GM19025 (cell line): ENCODE data around the gene C5AR2.
"Not testable (repeated sequence)": the region's sequence is repeated elsewhere in the genome, so short reads cannot be mapped to it uniquely, and the experiment has no call there.

Source experiments
- ATAC-seq: cut with Tn5 transposase; IDR thresholded peaks from one replicate; pipeline ENCODE4 v1.9.1; 2021; ENCODE audit warnings: mild to moderate bottlenecking, low read depth, moderate library complexity; ENCODE audit not compliant: unreplicated experiment

C5AR2 gene

DNA sequence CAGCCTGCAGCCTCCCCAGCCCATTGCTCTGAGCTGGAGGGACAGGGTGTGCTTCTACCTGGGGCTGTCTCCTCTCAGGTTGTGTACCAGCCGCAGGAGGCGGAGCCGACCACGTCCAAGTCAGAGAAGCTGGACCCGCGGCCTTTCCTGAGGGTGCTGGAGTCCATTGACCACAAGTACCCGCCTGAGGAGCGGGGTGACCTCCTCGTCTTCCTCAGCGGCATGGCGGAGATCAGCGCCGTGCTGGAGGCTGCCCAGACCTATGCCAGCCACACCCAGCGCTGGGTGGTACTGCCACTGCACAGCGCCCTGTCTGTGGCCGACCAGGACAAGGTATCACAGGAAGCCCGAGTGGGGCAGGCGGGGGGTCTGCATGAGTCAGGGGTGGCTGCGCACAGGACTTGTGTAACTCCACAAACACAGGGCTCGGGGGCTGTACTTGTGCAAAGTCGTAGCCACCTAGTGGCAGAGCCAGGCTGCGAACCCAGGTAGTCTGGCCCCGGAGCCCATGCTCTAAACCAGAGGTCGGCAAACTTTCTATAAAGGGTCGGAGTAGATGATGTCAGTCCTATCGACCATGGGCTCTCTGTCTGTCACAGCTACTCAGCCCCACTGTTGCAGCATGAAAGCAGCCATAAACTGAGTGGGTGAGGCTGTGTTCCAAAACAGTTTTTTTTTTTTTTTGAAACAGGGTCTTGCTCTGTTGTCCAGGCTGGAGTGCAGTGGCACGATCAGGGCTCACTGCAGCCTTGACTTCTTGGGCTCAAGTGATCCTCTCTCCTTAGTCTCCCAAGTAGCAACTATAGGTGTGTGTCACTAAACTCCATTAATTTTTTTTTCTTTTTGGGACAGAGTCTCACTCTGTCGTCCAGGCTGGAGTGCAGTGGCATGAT is 26.1 kb downstream of the C5AR2 start:
- no peak for ATAC-seq

DNA sequence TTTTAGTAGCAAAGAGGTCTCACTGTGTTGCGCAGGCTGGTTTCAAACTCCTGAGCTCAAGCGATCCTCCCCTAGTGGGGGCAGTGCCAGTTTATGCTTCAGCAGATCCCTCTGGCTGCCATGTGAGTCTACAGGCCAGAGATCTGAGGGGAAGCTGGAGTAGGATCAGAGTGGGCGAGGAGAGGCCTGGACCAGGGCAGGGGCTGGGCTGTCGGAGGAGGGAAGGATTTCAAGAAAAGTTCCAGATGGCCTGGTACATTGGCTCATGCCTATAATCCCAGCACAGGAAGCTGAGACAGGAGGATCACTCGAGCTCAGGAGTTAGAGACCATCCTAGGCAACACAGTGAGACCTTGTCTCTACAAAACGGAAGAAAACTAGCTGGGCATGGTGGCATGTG is 27.0 kb downstream of the C5AR2 start:
- no peak for ATAC-seq

DNA sequence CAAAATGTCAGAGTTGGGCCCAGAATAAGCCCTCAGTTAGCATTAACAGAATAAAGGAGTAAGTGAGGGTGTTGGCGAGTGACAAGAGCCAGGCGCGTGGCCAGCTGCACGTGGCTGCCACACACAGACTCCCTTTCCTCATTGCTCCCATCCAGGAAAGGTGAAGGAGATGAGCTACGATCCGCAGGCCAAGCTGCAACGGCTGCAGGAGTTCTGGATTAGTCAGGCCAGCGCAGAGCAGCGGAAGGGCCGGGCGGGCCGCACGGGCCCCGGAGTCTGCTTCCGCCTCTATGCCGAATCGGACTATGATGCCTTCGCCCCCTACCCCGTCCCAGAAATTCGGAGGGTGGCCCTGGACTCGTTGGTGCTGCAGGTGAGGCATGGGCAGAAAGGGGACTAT is 30.3 kb downstream of the C5AR2 start:
- ATAC-seq, result no peak

DNA sequence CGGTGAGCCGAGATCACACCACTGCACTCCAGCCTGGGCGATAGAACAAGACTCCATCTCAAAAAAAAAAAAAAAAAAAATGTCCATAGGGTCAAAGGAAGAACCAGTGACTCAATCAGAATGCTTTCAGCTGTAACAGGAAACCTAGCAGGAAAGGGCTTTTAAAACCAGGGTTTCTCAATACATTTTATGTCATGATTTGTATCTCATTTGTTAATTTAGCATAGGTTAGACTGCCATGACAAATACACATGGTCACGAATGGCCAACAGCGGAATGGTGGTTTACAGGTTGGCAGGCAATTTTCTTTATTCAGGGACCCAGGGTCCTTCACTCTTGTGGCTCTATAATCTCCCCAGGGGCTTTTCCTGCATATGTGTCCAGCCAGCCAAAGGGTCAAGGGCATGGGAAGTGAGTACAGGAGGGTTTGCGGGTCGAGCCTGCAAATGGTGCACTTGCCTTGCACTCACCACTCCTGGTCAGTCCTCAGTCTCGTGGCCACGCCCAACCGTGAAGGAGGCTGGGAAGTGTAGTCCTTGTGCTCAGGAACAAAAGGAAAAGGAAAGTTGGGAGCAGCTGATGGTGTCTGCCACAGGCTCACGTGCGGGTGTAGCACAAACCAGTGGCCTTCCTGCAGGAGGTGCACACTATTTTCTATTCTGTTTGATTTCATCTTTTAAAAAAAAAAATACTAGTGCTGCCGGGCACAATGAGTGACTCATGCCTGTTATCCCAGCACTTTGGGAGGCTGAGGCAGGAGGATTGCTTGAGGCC is 32.0 kb downstream of the C5AR2 start:
- no peak for ATAC-seq

DNA sequence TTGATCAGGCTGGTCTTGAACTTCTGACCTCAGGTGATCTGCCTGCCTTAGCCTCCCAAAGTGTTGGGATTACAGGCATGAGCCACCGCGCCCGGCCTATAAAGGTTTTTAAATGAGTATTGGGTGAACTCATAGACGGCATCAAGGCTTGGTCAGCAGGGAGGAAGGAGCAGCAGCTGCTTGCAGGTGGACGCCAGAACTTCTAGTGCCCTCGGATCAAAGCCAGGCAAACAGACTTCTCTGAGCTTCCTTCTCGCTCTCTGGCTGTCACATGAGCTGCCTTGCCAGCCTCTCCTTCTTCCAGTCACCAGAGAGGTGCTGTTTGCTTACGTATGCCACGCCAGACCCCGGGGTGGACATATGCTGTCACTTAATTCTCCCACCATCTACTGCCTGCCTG is 33.5 kb downstream of the C5AR2 start:
- not testable (repeated sequence) for ATAC-seq

DNA sequence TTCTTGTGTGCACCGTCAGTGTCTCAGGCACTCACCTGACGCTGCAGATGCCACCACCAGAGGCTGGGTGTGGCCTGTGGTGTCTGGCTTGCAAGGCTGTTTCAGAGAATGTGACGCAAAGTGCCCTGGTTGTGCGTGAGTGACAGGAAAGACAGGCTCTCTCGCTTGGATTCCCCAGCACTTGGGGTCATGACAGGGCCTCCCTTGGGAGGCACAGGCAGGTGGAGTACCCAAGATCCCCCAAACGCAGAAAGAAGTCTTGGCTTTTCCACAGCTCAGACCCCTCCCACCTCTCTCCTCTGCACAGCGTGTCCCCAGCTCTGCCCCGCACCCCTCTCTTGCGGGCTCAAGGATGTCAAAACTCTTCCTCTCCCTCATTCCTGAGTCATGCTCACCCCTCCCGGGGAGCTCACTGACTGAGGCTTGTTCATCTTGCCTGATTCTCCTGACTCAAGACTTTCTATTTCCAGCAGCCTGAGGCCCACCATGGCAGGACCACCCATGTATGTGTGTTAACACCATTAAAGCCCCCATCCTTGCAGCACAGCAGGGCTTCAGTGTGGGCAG is 38.2 kb downstream of the C5AR2 start:
- no peak for ATAC-seq

DNA sequence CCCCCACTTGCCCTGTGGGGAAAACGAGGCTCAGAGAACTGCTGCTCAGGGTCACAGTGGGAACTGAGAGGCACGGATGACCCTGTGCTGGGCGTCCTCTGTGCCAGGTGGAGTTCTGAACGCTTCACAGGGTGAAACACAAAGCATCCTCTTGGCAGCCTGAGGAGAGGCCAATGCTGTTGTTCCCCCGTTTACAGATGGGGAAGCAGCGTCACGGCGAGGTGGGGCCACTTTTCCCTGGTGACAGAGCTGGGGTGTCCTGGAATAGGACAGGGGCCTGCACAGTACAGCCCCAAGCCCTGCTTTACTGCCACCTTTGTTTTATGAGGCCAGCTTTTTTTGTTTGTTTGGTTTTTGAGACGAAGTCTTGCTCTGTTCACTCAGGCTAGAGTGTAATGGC is 39.3 kb downstream of the C5AR2 start:
- no peak for ATAC-seq

DNA sequence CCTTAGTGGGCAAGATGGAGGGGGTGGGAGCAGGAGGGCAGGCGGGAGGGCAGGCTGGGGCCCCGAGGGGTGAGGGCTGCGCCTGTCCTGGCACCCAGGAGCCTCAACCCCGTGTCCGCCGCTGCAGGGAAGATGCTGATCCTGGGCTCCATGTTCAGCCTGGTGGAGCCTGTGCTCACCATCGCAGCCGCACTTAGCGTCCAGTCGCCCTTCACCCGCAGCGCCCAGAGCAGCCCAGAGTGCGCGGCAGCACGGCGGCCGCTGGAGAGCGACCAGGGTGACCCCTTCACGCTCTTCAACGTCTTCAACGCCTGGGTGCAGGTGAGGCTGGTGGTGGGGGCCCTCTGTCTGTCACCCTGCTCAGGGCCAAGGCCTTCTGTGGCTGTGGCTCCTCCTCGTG is 40.6 kb downstream of the C5AR2 start:
- no peak for ATAC-seq

DNA sequence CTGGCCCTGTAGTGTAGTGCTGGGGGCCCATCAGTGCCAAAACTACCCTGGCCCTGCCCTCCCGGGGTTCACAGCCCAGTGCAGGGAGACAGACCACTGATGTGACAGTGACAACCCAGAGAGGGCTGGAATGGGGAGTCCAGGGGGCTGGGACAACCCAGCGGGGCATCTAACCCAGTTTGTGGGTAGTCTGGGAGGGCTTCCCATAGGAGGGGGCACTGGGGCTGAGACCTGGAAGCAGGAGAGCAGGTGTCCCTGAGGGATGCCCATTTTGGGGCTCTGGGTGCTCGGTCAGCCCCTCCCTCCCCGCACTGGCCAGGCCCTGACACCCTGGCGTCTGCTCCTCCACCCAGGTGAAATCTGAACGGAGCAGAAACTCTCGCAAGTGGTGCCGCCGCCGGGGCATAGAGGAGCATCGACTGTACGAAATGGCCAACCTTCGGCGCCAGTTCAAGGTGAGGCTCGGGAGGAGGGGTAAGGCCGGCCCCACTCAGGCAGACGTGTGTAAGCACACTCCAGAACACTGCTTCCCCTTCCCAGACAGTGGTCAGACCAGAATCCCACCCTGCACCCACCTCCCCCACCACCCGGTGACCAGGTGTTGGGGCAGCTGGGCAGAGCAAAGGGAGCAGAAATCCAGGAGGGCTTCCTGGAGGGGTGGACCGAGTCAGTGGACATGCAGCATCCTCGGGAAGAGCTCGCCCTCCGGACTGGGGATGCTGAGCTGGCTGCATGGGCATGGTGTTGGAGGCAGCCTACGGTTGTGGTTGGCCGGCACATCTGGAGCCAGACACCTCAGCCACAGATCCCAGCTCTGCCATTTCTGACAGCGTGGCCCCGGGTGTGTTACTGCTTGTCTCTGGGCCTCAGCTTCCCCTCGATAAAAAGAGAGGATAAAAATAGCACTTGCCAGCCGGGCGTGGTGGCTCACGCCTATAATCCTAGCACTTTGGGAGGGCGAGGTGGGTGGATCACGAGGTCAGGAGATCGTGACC is 41.6 kb downstream of the C5AR2 start:
- no peak for ATAC-seq

DNA sequence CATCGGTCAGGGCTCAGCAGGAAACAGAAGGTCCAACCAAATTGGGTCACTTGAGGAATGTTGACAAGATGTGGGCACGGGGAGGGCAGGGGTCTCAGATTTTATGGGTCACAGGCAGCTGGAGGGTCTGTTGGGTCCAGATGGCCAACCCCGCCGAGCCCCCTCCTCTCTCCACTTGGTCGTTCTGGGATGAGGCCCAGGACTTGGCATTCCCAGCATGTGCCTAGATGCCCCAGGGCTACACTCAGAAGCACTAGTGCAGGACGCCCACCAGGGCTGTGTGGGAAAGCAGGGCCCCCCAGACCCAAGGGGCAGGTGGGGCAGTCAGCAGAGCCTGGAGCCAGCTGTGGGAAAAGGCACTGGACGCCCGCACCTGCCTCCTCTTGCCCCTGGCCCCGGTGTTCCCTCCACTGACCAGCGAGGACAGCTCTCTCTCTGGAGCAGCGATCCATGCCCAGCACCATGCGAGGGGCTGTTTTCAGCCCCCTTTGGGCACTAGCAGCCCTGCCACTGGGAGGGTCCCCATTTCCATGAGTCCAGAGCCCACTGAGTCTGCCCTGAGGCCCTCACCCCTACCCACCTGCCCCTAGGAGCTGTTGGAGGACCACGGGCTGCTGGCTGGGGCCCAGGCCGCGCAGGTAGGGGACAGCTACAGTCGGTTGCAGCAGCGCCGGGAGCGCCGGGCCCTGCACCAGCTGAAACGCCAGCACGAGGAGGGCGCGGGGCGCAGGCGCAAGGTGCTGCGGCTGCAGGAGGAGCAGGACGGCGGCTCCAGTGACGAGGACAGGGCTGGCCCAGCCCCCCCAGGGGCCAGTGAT is 43.1 kb downstream of the C5AR2 start:
- no peak for ATAC-seq

DNA sequence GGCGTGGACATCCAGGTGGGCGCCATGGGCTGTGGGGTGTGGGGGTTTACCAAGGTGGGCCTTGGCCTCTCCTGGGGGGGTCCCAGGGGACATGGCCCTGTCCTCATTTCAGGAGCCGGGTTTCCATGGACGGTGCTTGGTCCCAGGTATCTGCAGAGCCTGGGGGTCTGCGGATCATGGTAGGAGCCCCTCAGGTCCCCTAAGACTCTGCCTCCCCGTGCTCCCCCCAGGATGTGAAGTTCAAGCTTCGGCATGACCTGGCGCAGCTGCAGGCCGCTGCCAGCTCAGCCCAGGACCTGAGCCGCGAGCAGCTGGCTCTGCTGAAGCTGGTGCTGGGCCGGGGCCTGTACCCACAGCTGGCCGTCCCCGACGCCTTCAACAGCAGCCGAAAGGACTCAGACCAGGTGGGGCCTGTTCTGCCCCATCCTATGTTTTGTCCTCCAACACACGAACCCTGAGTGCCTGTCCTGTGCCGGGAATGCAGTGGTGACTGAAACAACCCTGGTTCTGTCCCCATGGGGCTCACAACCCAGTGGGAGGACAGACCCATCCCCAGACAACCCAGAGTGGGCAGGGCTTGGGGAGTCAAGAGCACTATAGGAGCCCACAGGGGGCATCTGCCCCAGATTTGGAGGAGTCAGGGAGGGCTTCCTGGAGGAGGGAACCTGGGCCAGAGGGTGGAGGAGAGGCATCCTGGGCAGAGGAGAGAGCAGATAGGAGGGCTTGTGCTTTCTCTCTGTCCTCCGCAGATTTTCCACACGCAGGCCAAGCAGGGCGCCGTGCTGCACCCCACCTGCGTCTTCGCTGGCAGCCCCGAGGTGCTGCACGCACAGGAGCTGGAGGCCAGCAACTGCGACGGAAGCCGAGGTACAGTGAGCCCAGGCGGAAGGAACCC is 44.0 kb downstream of the C5AR2 start:
- ATAC-seq, result no peak

DNA sequence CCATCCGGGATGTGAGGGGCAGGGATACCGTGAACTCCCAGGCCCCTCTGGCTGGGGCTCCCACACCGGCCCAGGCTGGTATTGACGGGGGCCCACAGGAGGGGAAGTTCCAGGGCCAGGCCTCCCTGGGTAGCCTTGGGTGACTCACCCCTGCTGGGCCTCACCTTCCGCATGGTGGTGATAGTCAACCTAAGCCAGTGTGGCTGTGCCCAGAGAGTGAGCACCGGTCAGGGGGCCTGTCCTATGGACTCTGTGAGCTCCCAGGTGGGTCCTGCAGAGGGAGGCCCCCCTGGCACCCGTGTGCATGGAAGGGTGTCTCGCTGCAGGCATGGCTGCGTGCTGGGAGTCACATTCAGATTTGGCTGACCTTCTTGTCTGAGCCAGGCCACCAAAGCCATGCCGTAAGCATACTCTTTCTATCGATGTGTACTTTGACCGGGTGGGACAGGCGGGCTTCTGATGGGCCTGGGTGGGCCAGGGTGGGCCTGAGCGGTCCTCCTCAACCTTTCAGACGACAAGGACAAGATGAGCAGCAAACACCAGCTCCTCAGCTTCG is 44.7 kb downstream of the C5AR2 start:
- ATAC-seq, result no peak

DNA sequence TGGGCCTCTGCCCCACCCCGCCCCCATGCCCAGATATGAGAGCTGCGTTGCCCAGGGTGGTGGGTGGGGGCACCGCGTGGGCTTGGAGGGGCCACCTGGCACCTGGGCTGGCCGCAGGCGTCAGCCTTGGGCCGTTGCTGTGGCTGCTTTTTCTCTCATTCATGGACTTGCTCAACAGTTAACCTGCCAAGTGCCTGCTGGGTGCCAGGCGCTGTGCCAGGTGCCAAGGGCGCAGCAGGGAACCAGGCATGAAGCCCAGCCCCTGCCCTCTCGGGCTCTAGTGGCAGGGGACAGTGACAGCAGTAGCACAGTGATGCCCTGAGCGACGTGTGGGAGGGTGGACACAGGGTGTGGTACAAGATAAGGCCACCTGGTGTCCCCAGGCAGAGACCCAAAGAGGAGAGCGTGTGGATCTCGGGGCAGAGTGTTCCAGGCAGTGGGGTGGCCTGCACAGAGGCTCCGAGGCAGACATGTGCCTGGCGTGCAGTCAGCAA is 45.3 kb downstream of the C5AR2 start:
- ATAC-seq, result no peak

DNA sequence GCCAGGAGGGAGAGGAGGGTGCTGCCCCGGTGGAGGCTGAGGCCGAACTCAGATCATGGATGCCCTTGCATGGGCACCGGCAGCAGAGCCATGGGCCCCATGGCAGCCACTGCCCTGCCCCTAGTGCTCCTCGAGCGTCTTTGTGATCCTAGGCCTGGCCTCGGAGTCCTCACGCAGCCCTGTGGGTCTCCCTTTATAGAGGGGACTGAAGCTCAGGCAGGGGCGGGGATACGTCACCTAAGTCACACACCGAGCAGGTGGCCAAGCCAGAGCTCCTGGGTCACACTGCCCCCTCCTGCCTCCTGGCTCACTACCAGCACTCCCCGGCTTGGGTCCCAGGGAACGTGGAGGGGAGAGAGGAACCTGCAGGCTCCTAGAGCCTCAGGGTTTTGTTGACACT is 45.8 kb downstream of the C5AR2 start:
- ATAC-seq, result no peak

DNA sequence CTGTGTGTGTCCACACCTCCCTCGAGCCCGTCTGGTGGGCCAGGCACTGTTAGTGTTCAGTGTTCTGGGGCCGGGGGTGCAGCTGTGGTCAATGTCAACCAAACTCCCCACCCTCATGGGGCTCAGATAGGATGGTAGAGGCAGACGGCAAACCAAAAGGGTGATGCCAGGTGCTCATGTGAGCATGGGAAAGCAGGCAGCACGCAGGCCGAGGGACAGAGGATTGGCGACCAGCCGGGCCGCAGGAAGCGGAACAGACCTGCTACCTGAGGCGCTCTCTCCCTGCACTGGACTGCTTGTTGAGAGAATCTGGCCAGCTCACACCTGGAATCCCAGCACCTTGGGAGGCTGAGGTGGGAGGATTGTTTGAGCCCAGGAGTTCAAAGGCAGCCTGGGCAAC is 46.3 kb downstream of the C5AR2 start:
- no peak for ATAC-seq

DNA sequence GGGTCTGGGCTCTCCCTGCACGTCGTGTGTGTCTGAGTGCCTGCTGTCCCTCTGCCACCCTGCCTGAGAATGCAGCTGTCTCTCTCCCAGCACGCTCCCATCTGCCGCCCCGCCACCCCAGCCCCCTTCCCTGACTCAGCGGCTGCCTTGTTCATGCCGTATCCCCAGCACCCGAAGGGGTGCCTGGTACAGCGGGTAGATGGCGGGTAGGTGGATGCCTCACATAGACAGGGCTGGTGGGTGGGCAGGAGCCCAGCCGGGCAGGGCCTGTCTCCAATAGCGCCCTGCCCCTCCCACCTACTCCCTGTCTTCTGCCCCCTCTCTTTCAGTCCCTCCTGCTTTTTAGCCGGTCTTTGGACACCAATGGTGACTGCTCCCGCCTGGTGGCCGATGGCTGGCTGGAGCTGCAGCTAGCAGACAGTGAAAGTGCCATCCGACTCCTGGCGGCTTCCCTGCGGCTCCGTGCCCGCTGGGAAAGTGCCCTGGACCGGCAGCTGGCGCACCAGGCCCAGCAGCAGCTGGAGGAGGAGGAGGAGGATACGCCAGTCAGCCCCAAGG is 47.5 kb downstream of the C5AR2 start:
- ATAC-seq, result no peak

DNA sequence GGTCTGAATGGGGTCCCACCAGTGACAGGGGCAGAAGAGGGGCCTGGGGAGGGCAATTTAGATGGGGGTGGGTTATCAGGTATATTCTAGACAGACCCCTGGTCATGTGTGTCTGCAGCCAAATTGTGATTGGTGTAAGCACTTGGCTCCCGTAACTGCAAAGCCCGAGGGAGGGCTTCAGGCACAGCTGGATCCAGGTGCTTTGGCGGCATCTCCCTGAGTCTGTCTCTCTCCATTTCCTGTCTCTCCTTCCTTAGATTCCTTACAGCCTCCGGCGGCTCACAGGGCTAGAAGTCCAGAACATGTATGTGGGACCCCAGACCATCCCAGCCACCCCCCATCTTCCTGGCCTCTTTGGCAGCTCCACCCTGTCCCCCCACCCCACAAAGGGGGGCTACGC is 48.6 kb downstream of the C5AR2 start:
- no peak for ATAC-seq

DNA sequence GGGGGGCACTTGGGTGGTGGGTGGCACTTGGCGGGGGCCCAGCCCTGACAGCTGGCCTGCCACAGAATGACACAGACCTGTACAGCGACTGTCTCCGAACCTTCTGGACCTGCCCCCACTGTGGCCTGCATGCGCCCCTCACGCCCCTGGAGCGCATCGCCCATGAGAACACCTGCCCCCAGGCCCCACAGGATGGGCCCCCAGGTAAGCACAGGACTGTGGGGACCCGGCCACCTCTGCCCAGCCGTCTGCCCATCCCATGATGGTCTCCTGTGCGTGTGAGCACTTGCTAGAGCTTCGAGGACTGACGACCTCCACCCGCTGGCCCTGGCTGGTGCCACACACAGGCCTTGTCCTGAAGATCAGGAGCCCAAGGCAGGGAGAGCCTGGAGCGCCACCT is 49.1 kb downstream of the C5AR2 start:
- no peak for ATAC-seq
